GM23248 (cell line): ENCODE results near the gene PSD4. TPM values are rescaled to one million over a fixed set of nuclear protein-coding genes. Genes with fewer than 3 reads are reported as not detected.

Experiments
- DNase-seq: peaks from one replicate; pipeline ENCODE4 v3.0.0-alpha.2; 2015
- H2AFZ ChIP-seq: fragments of 200-600 bp; sonication (generic); 2 replicates; pipeline ENCODE4 v1.6.1; 2016; ENCODE audit warnings: antibody characterized with exemption
- H3F3A ChIP-seq: fragments of 200-600 bp; sonication (generic); 2 replicates; pipeline ENCODE4 v1.6.1; 2016; ENCODE audit warnings: mild to moderate bottlenecking, antibody characterized with exemption, mixed run types; ENCODE audit not compliant: insufficient read depth
- H3K27ac ChIP-seq: fragments of 200-600 bp; sonication (generic); 2 replicates; pipeline ENCODE4 v1.5.1; 2016; ENCODE audit warnings: mild to moderate bottlenecking
- H3K27me3 ChIP-seq: fragments of 200-600 bp; sonication (generic); replicated peaks from 2 replicates; pipeline ENCODE4 v1.6.1; 2016; ENCODE audit warnings: mild to moderate bottlenecking; ENCODE audit not compliant: insufficient read depth
- H3K36me3 ChIP-seq: fragments of 200-600 bp; sonication (generic); 2 replicates; pipeline ENCODE4 v1.6.1; 2016; ENCODE audit warnings: low read depth, mild to moderate bottlenecking
- H3K4me1 ChIP-seq: fragments of 200-600 bp; sonication (generic); 2 replicates; pipeline ENCODE4 v1.6.1; 2016; ENCODE audit warnings: mild to moderate bottlenecking; ENCODE audit not compliant: insufficient read depth
- H3K4me2 ChIP-seq: fragments of 200-600 bp; sonication (generic); one replicate; pipeline ENCODE4 v1.6.1; 2016; ENCODE audit warnings: mild to moderate bottlenecking; ENCODE audit not compliant: unreplicated experiment
- H3K4me3 ChIP-seq: fragments of 200-600 bp; sonication (generic); 2 replicates; pipeline ENCODE4 v1.5.1; 2016; ENCODE audit warnings: mild to moderate bottlenecking
- H3K79me2 ChIP-seq: fragments of 200-600 bp; sonication (generic); 2 replicates; pipeline ENCODE4 v1.6.1; 2016; ENCODE audit warnings: mild to moderate bottlenecking; ENCODE audit not compliant: insufficient read depth
- H3K9ac ChIP-seq: fragments of 200-600 bp; sonication (generic); 2 replicates; pipeline ENCODE4 v1.6.1; 2016; ENCODE audit warnings: mild to moderate bottlenecking
- H3K9me2 ChIP-seq: fragments of 200-600 bp; sonication (generic); 2 replicates; pipeline ENCODE4 v1.6.1; 2016; ENCODE audit warnings: mixed run types, mild to moderate bottlenecking, moderate library complexity; ENCODE audit not compliant: insufficient read depth
- H3K9me3 ChIP-seq: fragments of 200-600 bp; sonication (generic); one replicate; pipeline ENCODE4 v1.6.1; 2017; ENCODE audit warnings: low read depth
- H4K20me1 ChIP-seq: fragments of 200-600 bp; sonication (generic); 2 replicates; pipeline ENCODE4 v1.6.0; 2016; ENCODE audit not compliant: insufficient read depth
- EZH2 ChIP-seq: fragments of 200-600 bp; sonication (generic); IDR thresholded peaks from 2 replicates; pipeline ENCODE4 v1.6.1; 2018; ENCODE audit warnings: antibody characterized with exemption, mild to moderate bottlenecking; ENCODE audit not compliant: insufficient read depth, poor library complexity, severe bottlenecking
- EZH2phosphoT487 ChIP-seq: fragments of 200-600 bp; sonication (generic); IDR thresholded peaks from 2 replicates; pipeline ENCODE4 v1.6.1; 2018; ENCODE audit warnings: antibody characterized with exemption, moderate library complexity, mild to moderate bottlenecking, low read depth; ENCODE audit not compliant: insufficient read depth
- WGBS, 2 experiments: methylation state at CpG; one replicate each; pipeline ENCODE4 v1.1.6; 2015 to 2017; ENCODE audit warnings: low lambda C conversion rate in 2 of 2, low coverage in 1 of 2; ENCODE audit errors: missing lambda C conversion rate in 2 of 2; 5-methylcytosine and 5-hydroxymethylcytosine counted together
- in situ Hi-C: fragments of 300-500 bp; cut with MboI; formaldehyde crosslinking; loops from 2 replicates; pipeline ENCODE4 v1.15.0; 2020
- polyA plus RNA-seq: library from polyadenylated mRNA; unstranded; fragments of >200 nt; fragmentation: Nextera tagmentation; extraction: Ambion mirVana; gene quantifications from 2 replicates; pipeline ENCODE4 v1.2.1, GENCODE V29; 2016
- total RNA-seq: library from RNA; depleted of rRNA; stranded (reverse); fragments of >200 nt; shearing (Covaris generic); gene quantifications from 2 replicates; pipeline ENCODE4 v1.2.3, GENCODE V29; 2014; rRNA removed

PSD4 gene
- total RNA-seq = 2.8 and 6.1 TPM in 2 replicates
- polyA plus RNA-seq = 0.63 and 1.1 TPM in 2 replicates

- no peaks in the 10 kb centered on the region for H3K9me2 ChIP-seq
- no peak within 1 kb of the TSS for H3K27ac ChIP-seq
- no peak within 1 kb of the TSS for H3K4me3 ChIP-seq
- H3K36me3 ChIP-seq = no peaks in the 10 kb centered on the region
- no peaks in the 10 kb centered on the region for H3K9me3 ChIP-seq
- TF ChIP-seq EZH2phosphoT487 (no peak), EZH2 (no peak)
- no peak within 1 kb of the TSS for H3K9ac ChIP-seq
- H3F3A ChIP-seq = no peaks in the 10 kb centered on the region
- H3K4me2 ChIP-seq = no peak within 1 kb of the TSS
- no peaks in the 10 kb centered on the region for H3K79me2 ChIP-seq
- H2AFZ ChIP-seq = no peak within 1 kb of the TSS
- no peak for DNase-seq
- H4K20me1 ChIP-seq = no peaks in the 10 kb centered on the region
- WGBS, 2 experiments = 87 to 90% methylated on average over 5 to 14 of the region's 14 CpGs
- no peaks in the 10 kb centered on the region for H3K4me1 ChIP-seq
- no peaks in the 10 kb centered on the region for H3K27me3 ChIP-seq
- in situ Hi-C loops = no loop called here
Observed at GRCh38 chr2:113173542-113174375, at the start of gene PSD4. PSD4 (plus strand) TSS chr2:113173971; CDS start chr2:113182457, 8,486 bp downstream.

DNA sequence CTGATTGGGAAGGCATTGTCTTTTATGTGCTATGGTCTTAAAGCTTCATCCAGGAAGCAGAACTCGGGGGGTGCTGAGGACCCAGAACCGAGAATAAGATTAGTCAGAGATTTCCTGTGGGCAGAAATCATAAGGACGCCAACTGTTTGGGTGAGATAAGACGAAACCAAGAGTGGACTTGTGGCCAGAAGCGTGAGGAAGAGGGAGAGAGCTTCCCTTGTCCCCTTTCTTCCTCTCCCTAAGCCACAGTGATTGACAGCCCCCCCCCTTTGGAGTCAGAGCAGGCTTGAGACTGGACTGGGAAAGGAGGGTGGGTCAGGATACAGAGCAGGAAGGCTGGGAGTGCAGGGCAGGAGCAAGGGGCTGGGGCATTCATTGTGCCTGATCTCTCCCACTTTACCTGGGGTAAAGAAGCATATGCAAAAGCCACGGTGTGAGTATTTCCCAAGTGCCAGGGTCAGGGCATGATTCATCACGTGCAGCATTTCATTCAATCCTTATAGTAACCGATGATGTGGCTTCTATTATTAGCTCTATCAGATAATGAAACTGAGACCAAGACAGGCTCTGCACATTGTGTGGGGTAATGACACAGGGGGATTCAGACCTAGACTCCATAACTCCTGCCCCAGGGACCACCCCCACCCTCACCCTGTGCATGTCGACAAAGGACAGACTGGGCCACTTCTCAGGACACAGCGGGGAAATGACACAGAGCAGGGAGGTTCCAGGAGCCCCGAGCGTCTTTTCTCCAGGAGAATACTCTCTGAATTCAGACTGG, 49.4 kb upstream of the PSD4 start:
- H2AFZ ChIP-seq = no peak overlapping the region

GRCh38 chr2:113124984-113125855, 48.6 kb upstream of the PSD4 start:
- Histone ChIP-seq H3K27me3 (no peaks in the 10 kb centered on the region), H4K20me1 (no peaks in the 10 kb centered on the region), H3F3A (peaks cover 5% of the 10 kb centered on the region), H3K36me3 (no peaks in the 10 kb centered on the region), H3K4me2 (no peak overlapping the region), H3K27ac (no peak overlapping the region), H3K9me2 (no peaks in the 10 kb centered on the region), H3K9me3 (no peaks in the 10 kb centered on the region), H3K9ac (no peak overlapping the region), H3K4me1 (peaks cover 17% of the 10 kb centered on the region), H3K4me3 (no peak overlapping the region), H3K79me2 (no peaks in the 10 kb centered on the region), H2AFZ (no peak overlapping the region)
- TF ChIP-seq EZH2 (no peak), EZH2phosphoT487 (no peak)
- peak; percentile 47 for DNase-seq
- in situ Hi-C loops = no loop called here
- WGBS, 2 experiments = 67 to 69% methylated on average over 6 of the region's 6 CpGs

More for the DNA sequence above, 49.4 kb upstream of the PSD4 start:
- Histone ChIP-seq H3K4me3 (no peak overlapping the region), H3K27ac (no peak overlapping the region), H3F3A (peaks cover 5% of the 10 kb centered on the region), H3K79me2 (no peaks in the 10 kb centered on the region), H4K20me1 (no peaks in the 10 kb centered on the region), H3K9me2 (no peaks in the 10 kb centered on the region), H3K9ac (no peak overlapping the region), H3K4me2 (no peak overlapping the region), H3K36me3 (no peaks in the 10 kb centered on the region), H3K9me3 (no peaks in the 10 kb centered on the region), H3K27me3 (no peaks in the 10 kb centered on the region), H3K4me1 (peaks cover 17% of the 10 kb centered on the region)
- WGBS, 2 experiments = 52 to 55% methylated on average over 12 of the region's 12 CpGs
- in situ Hi-C loops = no loop called here
- TF ChIP-seq EZH2phosphoT487 = no peak
- TF ChIP-seq EZH2 = no peak
- peak; percentile 85 for DNase-seq
